ENCODE measurements around the gene LDAH. TPM values are rescaled to one million over a fixed set of nuclear protein-coding genes. Genes with fewer than 3 reads are reported as not detected.

Gene LDAH
- total and polyA plus RNA-seq, 2 experiments from 2014 or later = 13.2 to 27.6 TPM

DNA sequence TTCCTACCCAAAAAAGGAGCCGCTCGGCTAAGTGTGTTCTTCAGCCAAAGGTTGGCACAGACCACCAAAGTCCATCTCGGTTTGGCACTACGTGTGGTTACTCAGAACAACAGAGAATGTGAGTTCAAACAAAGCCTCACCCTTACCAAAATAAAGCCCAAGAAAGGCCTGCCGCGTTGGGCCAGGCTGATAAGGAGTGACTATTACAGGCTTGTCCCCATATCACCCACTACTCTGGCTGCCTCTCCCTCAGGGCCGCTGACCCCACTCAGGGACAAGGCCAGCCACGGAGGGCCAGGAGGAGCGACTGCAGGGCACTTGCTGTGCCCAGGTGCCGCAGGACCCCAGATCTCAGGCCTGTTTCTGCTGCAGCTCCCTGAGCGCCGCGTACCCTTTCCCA, 185.8 kb downstream of the LDAH start:
- Histone ChIP-seq H3K27ac (no peak overlapping the region), H2AFZ (no peak overlapping the region), H3K9me2 (ENCODE audit: insufficient read depth) (no peaks in the 10 kb centered on the region), H3K79me2 (ENCODE audit: insufficient read depth) (no peaks in the 10 kb centered on the region), H3F3A (ENCODE audit: insufficient read depth) (no peaks in the 10 kb centered on the region), H4K20me1 (ENCODE audit: insufficient read depth) (no peaks in the 10 kb centered on the region), H3K9me3 (ENCODE audit: low read depth) (no peaks in the 10 kb centered on the region), H3K9ac (no peak overlapping the region), H3K4me2 (ENCODE audit: unreplicated experiment) (no peak overlapping the region), H3K27me3 (replicated peaks; ENCODE audit: insufficient read depth) (no peaks in the 10 kb centered on the region), H3K36me3 (ENCODE audit: low read depth) (no peaks in the 10 kb centered on the region), H3K4me1 (ENCODE audit: insufficient read depth) (peaks cover 11% of the 10 kb centered on the region), H3K4me3 (no peak overlapping the region)
- 53 to 60% methylated on average over 11 to 13 of the region's 13 CpGs for WGBS, 2 experiments (ENCODE audit: low coverage in 1 of 2, low lambda C conversion rate in 2 of 2, missing lambda C conversion rate in 2 of 2)
- in situ Hi-C loops (cut with MboI) = loop anchor here (10.0 kb wide), 1 partner anchor 182 kb away; no protein-coding TSS in a partner anchor
- DNase-seq = peak; percentile 36
- TF ChIP-seq EZH2 (IDR thresholded peaks at IDR 0.05; ENCODE audit: insufficient read depth, poor library complexity, severe bottlenecking) = no peak
- no peak for TF ChIP-seq EZH2phosphoT487 (IDR thresholded peaks at IDR 0.05; ENCODE audit: insufficient read depth, low read depth)

- DNase-seq = peak; percentile 92
- peaks cover 11% of the 10 kb centered on the region; the same call in 1 of the 2 replicates for H3K4me1 ChIP-seq (ENCODE audit: insufficient read depth)
- no peaks in the 10 kb centered on the region for H3K36me3 ChIP-seq (ENCODE audit: low read depth)
- no peaks in the 10 kb centered on the region for H3K79me2 ChIP-seq (ENCODE audit: insufficient read depth)
- H3K9ac ChIP-seq = peak overlapping the region; percentile 43
- H2AFZ ChIP-seq = peak overlapping the region; percentile 60
- H3F3A ChIP-seq (ENCODE audit: insufficient read depth) = no peaks in the 10 kb centered on the region
- H4K20me1 ChIP-seq (ENCODE audit: insufficient read depth) = no peaks in the 10 kb centered on the region
- 19 to 21% methylated on average over 32 of the region's 32 CpGs for WGBS, 2 experiments (ENCODE audit: low coverage in 1 of 2, low lambda C conversion rate in 2 of 2, missing lambda C conversion rate in 2 of 2)
- H3K27ac ChIP-seq = no peak overlapping the region
- in situ Hi-C loops (cut with MboI) = loop anchor here (10.0 kb wide), 1 partner anchor 181 kb away; no protein-coding TSS in a partner anchor
- TF ChIP-seq EZH2phosphoT487 (IDR thresholded peaks at IDR 0.05; ENCODE audit: insufficient read depth, low read depth) = no peak
- TF ChIP-seq EZH2 (IDR thresholded peaks at IDR 0.05; ENCODE audit: insufficient read depth, poor library complexity, severe bottlenecking) = no peak
- H3K9me3 ChIP-seq (ENCODE audit: low read depth) = no peaks in the 10 kb centered on the region
- H3K9me2 ChIP-seq (ENCODE audit: insufficient read depth) = no peaks in the 10 kb centered on the region
- peak overlapping the region; percentile 44 for H3K4me2 ChIP-seq (ENCODE audit: unreplicated experiment)
- 0 out of 2 replicates have a peak overlapping the region, but pooled peaks have one; percentile 11 for H3K4me3 ChIP-seq
- no peaks in the 10 kb centered on the region for H3K27me3 ChIP-seq (replicated peaks; ENCODE audit: insufficient read depth)
These were observed 187.0 kb downstream of the LDAH start for GRCh38 chr2:20635675-20636584.

DNA sequence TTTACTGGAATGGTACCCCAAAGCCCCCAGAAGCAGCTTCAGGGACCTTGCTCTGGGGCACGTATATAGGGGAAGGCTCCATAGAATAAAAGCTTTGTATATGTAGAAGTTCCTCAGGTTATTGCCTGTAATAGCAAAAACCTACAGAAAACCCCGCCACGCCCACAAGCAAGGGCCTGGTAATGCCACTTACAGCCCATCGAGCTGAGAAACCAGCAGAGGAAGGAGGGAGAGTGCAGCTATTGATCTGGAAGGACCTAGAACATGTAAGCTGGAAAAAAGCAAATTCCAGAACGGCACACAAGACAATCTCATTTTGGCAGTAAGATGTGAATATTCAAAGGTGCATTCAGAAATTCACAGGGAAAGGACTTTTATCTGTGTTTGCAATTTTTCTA, 187.8 kb downstream of the LDAH start:
- Histone ChIP-seq H3K4me2 (ENCODE audit: unreplicated experiment) (no peak overlapping the region), H3K4me3 (no peak overlapping the region), H3K27ac (no peak overlapping the region), H3K36me3 (ENCODE audit: low read depth) (no peaks in the 10 kb centered on the region), H4K20me1 (ENCODE audit: insufficient read depth) (no peaks in the 10 kb centered on the region), H3F3A (ENCODE audit: insufficient read depth) (no peaks in the 10 kb centered on the region), H3K79me2 (ENCODE audit: insufficient read depth) (no peaks in the 10 kb centered on the region), H2AFZ (no peak overlapping the region), H3K4me1 (ENCODE audit: insufficient read depth) (peaks cover 11% of the 10 kb centered on the region; the same call in 1 of the 2 replicates), H3K9ac (peak overlapping the region; percentile 43; the same call in 1 of the 2 replicates), H3K27me3 (replicated peaks; ENCODE audit: insufficient read depth) (no peaks in the 10 kb centered on the region), H3K9me3 (ENCODE audit: low read depth) (no peaks in the 10 kb centered on the region), H3K9me2 (ENCODE audit: insufficient read depth) (no peaks in the 10 kb centered on the region)
- DNase-seq = no peak
- WGBS, 2 experiments (ENCODE audit: low coverage in 1 of 2, low lambda C conversion rate in 2 of 2, missing lambda C conversion rate in 2 of 2) = 88 to 89% methylated on average over 5 of the region's 5 CpGs
- TF ChIP-seq EZH2phosphoT487 (IDR thresholded peaks at IDR 0.05; ENCODE audit: insufficient read depth, low read depth) (no peak), EZH2 (IDR thresholded peaks at IDR 0.05; ENCODE audit: insufficient read depth, poor library complexity, severe bottlenecking) (no peak)
- in situ Hi-C loops (cut with MboI) = loop anchor here (10.0 kb wide), 1 partner anchor 180 kb away; no protein-coding TSS in a partner anchor

DNA sequence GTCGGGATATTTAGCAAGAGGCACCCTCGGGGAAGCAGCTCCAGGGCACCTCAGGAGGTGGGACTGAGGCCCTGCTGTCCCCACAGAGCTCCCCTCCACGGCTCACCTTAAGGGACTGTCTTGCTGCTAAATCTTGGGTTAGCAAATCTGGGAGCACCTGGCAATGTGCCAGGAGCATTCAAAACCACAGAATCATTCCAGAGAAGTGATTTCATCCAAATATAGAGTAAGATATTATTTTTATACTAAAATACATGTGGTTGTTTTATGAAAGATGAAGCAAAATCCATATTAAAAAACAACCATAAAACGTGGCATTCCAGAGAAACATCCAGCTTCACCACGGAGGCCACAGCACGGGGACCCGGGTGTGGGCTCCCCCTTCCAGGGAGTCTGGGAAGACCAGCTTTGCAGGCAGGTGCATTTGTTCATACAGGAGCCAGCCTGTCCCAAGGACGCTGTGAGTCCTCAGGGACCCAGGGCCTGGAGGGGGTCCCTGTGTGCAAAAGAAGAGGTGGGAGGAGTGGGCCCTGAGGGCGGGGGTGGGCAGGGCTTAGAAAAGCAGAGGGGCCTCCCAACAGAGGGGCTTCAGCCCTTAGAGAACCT, 188.3 kb downstream of the LDAH start:
- TF ChIP-seq EZH2phosphoT487 (IDR thresholded peaks at IDR 0.05; ENCODE audit: insufficient read depth, low read depth) (no peak), EZH2 (IDR thresholded peaks at IDR 0.05; ENCODE audit: insufficient read depth, poor library complexity, severe bottlenecking) (no peak)
- no peaks in the 10 kb centered on the region for H3F3A ChIP-seq (ENCODE audit: insufficient read depth)
- H3K27me3 ChIP-seq (replicated peaks; ENCODE audit: insufficient read depth) = no peaks in the 10 kb centered on the region
- H3K4me2 ChIP-seq (ENCODE audit: unreplicated experiment) = no peak overlapping the region
- H3K9me2 ChIP-seq (ENCODE audit: insufficient read depth) = no peaks in the 10 kb centered on the region
- no peaks in the 10 kb centered on the region for H4K20me1 ChIP-seq (ENCODE audit: insufficient read depth)
- in situ Hi-C loops (cut with MboI) = loop anchor here (10.0 kb wide), 1 partner anchor 180 kb away; no protein-coding TSS in a partner anchor
- DNase-seq = peak; percentile 64
- no peaks in the 10 kb centered on the region for H3K36me3 ChIP-seq (ENCODE audit: low read depth)
- H3K9ac ChIP-seq = no peak overlapping the region
- no peaks in the 10 kb centered on the region for H3K9me3 ChIP-seq (ENCODE audit: low read depth)
- H3K4me3 ChIP-seq = no peak overlapping the region
- peaks cover 11% of the 10 kb centered on the region; the same call in 1 of the 2 replicates for H3K4me1 ChIP-seq (ENCODE audit: insufficient read depth)
- no peaks in the 10 kb centered on the region for H3K79me2 ChIP-seq (ENCODE audit: insufficient read depth)
- WGBS, 2 experiments (ENCODE audit: low coverage in 1 of 2, low lambda C conversion rate in 2 of 2, missing lambda C conversion rate in 2 of 2) = 76 to 78% methylated on average over 8 to 9 of the region's 9 CpGs
- H2AFZ ChIP-seq = no peak overlapping the region
- H3K27ac ChIP-seq = no peak overlapping the region

Other genes starting within 250 kb of the LDAH start
- gene HS1BP3, start 172.0 kb downstream of the LDAH start, total RNA-seq (2014; rRNA removed; shearing (Covaris generic)) = 10.5 and 17.1 TPM in 2 replicates
- 10.6 and 10.9 TPM in 2 replicates for gene HS1BP3, start 172.0 kb downstream of the LDAH start, polyA plus RNA-seq (2016; fragmentation: Nextera tagmentation; extraction: Ambion mirVana)
- gene GDF7, start 156.0 kb downstream of the LDAH start, total RNA-seq (2014; rRNA removed; shearing (Covaris generic)) = not detected in 2 replicates
- 0.03 TPM in 1 of 2 replicates, not detected in the other for gene GDF7, start 156.0 kb downstream of the LDAH start, polyA plus RNA-seq (2016; fragmentation: Nextera tagmentation; extraction: Ambion mirVana)
- gene APOB, start 221.0 kb upstream of the LDAH start, total RNA-seq (2014; rRNA removed; shearing (Covaris generic)) = not detected in 2 replicates
- not detected in 2 replicates for gene APOB, start 221.0 kb upstream of the LDAH start, polyA plus RNA-seq (2016; fragmentation: Nextera tagmentation; extraction: Ambion mirVana)

Data from GM23248 (cell line).